SU-DHL-6 (cell line): ENCODE measurements around the gene ZNF281.

Experiments
- H2AFZ ChIP-seq: fragments of 200-600 bp; sonication (generic); 2 replicates; pipeline ENCODE4 v1.6.1; 2014; ENCODE audit warnings: low read depth, mild to moderate bottlenecking, moderate library complexity, mixed read lengths, antibody characterized with exemption, low read length; ENCODE audit not compliant: severe bottlenecking
- H3F3A ChIP-seq: fragments of 200-600 bp; shearing (Covaris generic); 2 replicates; pipeline ENCODE4 v1.6.0; 2016; ENCODE audit warnings: antibody characterized with exemption, mild to moderate bottlenecking; ENCODE audit not compliant: insufficient read depth
- H3K27ac ChIP-seq: fragments of 200-600 bp; sonication (generic); 2 replicates; pipeline ENCODE4 v1.5.1; 2016; ENCODE audit warnings: low read depth, mild to moderate bottlenecking, low read length, moderate library complexity, mixed read lengths
- H3K27me3 ChIP-seq: fragments of 200-600 bp; sonication (generic), shearing (Covaris generic); 2 replicates; pipeline ENCODE4 v1.6.0; 2014; ENCODE audit warnings: mild to moderate bottlenecking, low read length
- H3K36me3 ChIP-seq: fragments of 200-600 bp; sonication (generic); 2 replicates; pipeline ENCODE4 v1.6.1; 2014; ENCODE audit warnings: mild to moderate bottlenecking, low read length, mixed read lengths
- H3K4me2 ChIP-seq: fragments of 300-600, 200-600 bp; shearing (Covaris generic), sonication (generic); 2 replicates; pipeline ENCODE4 v1.6.0; 2014; ENCODE audit warnings: low read length, low read depth, mild to moderate bottlenecking; ENCODE audit not compliant: poor library complexity, severe bottlenecking
- H3K4me3 ChIP-seq: fragments of 200-600 bp; sonication (generic); 2 replicates; pipeline ENCODE4 v1.5.1; 2014; ENCODE audit warnings: antibody characterized with exemption, low read length, mild to moderate bottlenecking, mixed read lengths; ENCODE audit not compliant: insufficient read depth, poor library complexity, severe bottlenecking
- H3K79me2 ChIP-seq: fragments of 200-600 bp; sonication (generic); 2 replicates; pipeline ENCODE4 v1.6.1; 2014; ENCODE audit warnings: mild to moderate bottlenecking, low read length, moderate library complexity; ENCODE audit not compliant: insufficient read depth
- H3K9ac ChIP-seq: fragments of 200-600 bp; sonication (generic); 2 replicates; pipeline ENCODE4 v1.7.0; 2014; ENCODE audit warnings: mild to moderate bottlenecking, low read length
- H3K9me2 ChIP-seq: fragments of 200-600 bp; sonication (generic); replicated peaks from 2 replicates; pipeline ENCODE4 v1.6.1; 2014; ENCODE audit warnings: low read length; ENCODE audit not compliant: insufficient read depth
- H3K9me3 ChIP-seq: fragments of 200-600 bp; sonication (generic); 2 replicates; pipeline ENCODE4 v1.6.1; 2014; ENCODE audit warnings: low read length, mixed read lengths; ENCODE audit not compliant: insufficient read depth
- H4K20me1 ChIP-seq: fragments of 200-600 bp; sonication (generic); 2 replicates; pipeline ENCODE4 v1.6.1; 2014; ENCODE audit warnings: low read depth, mild to moderate bottlenecking, antibody characterized with exemption, low read length, moderate library complexity, mixed read lengths
- CTCF ChIP-seq: fragments of 200-600 bp; sonication (generic); IDR thresholded peaks from one replicate; pipeline ENCODE4 v1.5.1; 2017; ENCODE audit warnings: antibody characterized with exemption, mild to moderate bottlenecking, low read length, moderate library complexity; ENCODE audit not compliant: insufficient read depth, poor library complexity, severe bottlenecking
- EZH2phosphoT487 ChIP-seq: fragments of 200-600 bp; sonication (generic), shearing (Covaris generic); conservative IDR thresholded peaks from 2 replicates; pipeline ENCODE4 v1.6.1; 2018; ENCODE audit warnings: mild to moderate bottlenecking, antibody characterized with exemption, low read length, moderate library complexity, mixed read lengths

The ZNF281 gene

GRCh38 chr1:200388791-200389190 is 21.0 kb downstream of the ZNF281 start:
- no peak overlapping the region for H3K4me2 ChIP-seq
- H3F3A ChIP-seq, result no peaks in the 10 kb centered on the region
- H3K27me3 ChIP-seq, result no peaks in the 10 kb centered on the region

GRCh38 chr1:200386416-200386815 is 23.4 kb downstream of the ZNF281 start:
- no peak overlapping the region for H3K27ac ChIP-seq
- H3K4me3 ChIP-seq, result no peak overlapping the region
- no peaks in the 10 kb centered on the region for H3K27me3 ChIP-seq
- no peaks in the 10 kb centered on the region for H3K36me3 ChIP-seq
- no peaks in the 10 kb centered on the region for H3K9me3 ChIP-seq
- H3K9me2 ChIP-seq, result no peaks in the 10 kb centered on the region
- no peaks in the 10 kb centered on the region for H3K79me2 ChIP-seq
- H3K9ac ChIP-seq, result no peak overlapping the region
- no peak for TF ChIP-seq EZH2phosphoT487
- no peak for TF ChIP-seq CTCF
- H4K20me1 ChIP-seq, result no peaks in the 10 kb centered on the region
- no peak overlapping the region for H3K4me2 ChIP-seq
- no peaks in the 10 kb centered on the region for H3F3A ChIP-seq
- H2AFZ ChIP-seq, result no peak overlapping the region

More at GRCh38 chr1:200388791-200389190, 21.0 kb downstream of the ZNF281 start:
- H3K4me3 ChIP-seq, result no peak overlapping the region
- H3K9ac ChIP-seq, result no peak overlapping the region
- H3K36me3 ChIP-seq, result no peaks in the 10 kb centered on the region
- H4K20me1 ChIP-seq, result no peaks in the 10 kb centered on the region
- TF ChIP-seq EZH2phosphoT487 (no peak), CTCF (no peak)
- no peak overlapping the region for H2AFZ ChIP-seq
- no peak overlapping the region for H3K27ac ChIP-seq
- no peaks in the 10 kb centered on the region for H3K79me2 ChIP-seq
- no peaks in the 10 kb centered on the region for H3K9me3 ChIP-seq
- no peaks in the 10 kb centered on the region for H3K9me2 ChIP-seq

- H3K36me3 ChIP-seq, result no peaks in the 10 kb centered on the region
- H3K79me2 ChIP-seq, result no peaks in the 10 kb centered on the region
- no peak overlapping the region for H3K4me2 ChIP-seq
- no peak overlapping the region for H3K9ac ChIP-seq
- H2AFZ ChIP-seq, result no peak overlapping the region
- H3K27me3 ChIP-seq, result no peaks in the 10 kb centered on the region
- no peaks in the 10 kb centered on the region for H4K20me1 ChIP-seq
- TF ChIP-seq CTCF (no peak), EZH2phosphoT487 (no peak)
- H3K4me3 ChIP-seq, result no peak overlapping the region
- H3K9me2 ChIP-seq, result no peaks in the 10 kb centered on the region
- H3F3A ChIP-seq, result no peaks in the 10 kb centered on the region
- no peak overlapping the region for H3K27ac ChIP-seq
- no peaks in the 10 kb centered on the region for H3K9me3 ChIP-seq
Observed at GRCh38 chr1:200384818-200385390, 24.9 kb downstream of the ZNF281 start.
